HG02885 (cell line): ENCODE data around the gene PLA2G6.
A peak's percentile ranks its signal among the peaks of the same experiment; 100 is the strongest.

Experiments used
- ATAC-seq: cut with Tn5 transposase; IDR thresholded peaks from one replicate; pipeline ENCODE4 v1.9.1; 2021; ENCODE audit warnings: mild to moderate bottlenecking; ENCODE audit not compliant: unreplicated experiment, poor library complexity

PLA2G6 gene

DNA sequence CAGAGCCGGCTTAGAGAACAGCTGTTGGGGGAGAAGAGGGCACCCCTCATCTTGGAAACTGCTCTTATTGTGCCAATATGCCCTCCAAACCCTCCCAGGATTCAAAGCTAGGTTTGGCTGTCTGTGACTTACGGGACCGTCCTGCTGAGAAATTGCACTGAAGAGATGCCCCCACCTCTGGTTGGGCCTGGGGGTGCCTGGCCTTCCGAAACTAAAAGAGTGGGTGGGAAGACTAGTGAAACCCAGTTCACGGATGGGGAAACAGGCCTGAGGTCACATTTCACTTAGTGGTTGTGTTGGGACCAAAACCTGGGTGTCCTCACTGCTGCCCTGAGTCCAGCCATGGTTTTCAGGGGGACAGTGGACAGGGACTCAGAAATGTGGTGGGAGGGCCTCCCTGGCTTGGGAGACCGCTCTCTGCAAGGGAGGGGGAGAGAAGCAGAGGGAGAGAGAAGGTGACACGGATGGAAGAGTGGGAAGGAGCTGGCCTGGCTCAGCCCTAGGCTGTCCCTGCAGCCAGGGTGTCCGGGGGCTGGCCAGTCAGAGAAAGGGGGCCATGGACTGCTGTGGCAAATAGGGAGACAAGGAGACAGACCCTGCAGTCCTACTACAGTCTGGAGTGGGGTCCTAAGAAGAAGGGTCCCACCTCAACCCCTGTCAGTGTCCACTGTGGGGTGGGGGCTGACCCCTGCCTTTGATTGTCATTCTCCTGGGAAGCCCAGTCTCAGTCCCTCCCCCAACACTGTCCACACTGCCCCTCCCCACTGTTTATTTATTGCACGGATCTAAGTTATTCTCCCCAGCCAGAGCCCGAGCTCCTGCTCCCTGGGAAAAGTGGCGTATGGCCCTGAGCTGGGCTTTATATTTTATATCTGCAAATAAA lies 33.8 kb upstream of the PLA2G6 start:
- no peak for ATAC-seq

DNA sequence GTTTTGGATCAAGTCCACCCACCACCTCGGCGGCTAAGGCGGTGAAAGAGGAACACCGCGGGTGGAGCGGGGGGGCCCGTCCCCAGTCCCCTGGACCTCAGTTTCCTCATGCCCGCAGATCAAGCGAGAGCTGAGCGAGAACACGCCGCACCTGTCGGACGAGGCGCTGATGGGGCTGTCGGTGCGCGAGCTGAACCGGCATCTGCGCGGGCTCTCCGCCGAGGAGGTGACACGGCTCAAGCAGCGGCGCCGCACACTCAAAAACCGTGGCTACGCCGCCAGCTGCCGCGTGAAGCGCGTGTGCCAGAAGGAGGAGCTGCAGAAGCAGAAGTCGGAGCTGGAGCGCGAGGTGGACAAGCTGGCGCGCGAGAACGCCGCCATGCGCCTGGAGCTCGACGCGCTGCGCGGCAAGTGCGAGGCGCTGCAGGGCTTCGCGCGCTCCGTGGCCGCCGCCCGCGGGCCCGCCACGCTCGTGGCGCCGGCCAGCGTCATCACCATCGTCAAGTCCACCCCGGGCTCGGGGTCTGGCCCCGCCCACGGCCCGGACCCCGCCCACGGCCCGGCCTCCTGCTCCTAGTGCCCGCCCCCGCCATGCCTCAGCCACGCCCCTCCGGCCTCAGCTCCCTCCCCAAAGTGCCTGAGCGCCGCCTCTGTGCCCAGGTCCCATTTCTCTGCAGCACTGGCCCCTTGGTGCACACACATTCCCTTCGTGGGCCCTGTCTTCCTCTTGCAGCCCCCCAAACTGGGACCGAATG lies 32.8 kb upstream of the PLA2G6 start:
- ATAC-seq, result peak; percentile 61

DNA sequence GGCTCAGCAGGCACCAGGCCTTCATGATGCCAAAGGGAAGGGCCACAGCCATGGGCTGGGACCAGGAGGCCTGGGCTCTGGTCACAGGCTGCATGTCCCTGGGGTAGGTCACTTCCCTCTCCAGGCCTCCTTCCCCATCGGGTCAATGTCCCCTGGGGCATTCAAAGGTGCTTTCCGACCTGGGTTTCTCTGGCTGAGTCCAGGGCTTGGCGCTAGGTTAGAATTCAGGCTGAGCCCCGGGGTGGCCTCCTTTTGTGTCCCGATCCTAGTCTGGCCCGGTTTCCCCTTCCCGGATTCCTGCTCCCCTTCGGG lies 32.3 kb upstream of the PLA2G6 start:
- no peak for ATAC-seq

DNA sequence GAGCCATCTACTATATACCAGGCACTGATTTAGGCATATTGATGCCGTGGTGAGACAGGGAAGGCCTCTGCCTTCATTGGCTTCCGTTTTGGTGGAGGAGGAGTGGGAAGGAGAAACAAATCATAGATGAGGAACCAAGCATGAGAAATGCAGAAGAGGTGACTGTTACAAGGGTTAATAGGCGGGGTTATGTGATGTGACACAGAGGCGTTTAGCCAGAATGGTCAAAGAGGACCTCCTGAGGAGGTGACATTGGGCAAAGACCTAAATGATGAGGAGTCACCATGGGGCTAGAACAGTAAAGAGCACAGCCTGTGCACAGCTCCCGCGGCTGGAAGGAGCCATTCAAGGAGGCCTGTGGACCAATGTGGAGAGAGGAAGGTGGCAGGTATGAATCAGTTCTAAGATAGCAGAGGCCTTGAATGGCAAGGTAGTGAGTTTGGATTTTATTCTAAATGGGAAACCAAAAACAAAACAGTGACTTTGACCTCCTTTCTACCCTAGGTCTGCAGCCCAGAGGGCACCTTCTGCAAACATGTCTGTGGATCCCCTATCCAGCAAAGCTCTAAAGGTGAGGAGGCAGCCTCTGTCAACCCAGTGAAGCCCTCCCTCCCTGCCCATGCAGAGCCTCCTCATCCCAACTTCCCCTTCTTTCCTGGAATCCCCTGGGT lies 31.8 kb upstream of the PLA2G6 start:
- no peak for ATAC-seq

DNA sequence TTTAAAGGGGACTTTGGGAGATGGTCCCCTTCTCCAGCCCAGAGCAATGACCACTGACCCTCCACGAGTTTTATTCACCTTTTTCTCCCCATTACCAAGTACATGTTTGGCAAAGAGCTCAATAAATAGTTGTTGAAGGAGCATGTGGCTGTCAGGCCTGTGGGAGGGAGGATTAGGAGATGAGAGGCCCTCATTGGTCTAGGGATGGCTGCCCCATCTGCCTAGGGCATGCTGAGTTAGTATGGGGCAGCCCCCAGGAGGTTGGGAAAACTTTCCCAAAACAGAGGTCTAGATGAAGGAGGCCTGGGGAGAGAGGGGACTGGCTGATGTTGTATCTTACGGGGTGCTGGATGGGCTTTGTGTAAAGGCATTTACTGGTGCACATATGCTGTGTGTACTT lies 30.8 kb upstream of the PLA2G6 start:
- ATAC-seq, result no peak

DNA sequence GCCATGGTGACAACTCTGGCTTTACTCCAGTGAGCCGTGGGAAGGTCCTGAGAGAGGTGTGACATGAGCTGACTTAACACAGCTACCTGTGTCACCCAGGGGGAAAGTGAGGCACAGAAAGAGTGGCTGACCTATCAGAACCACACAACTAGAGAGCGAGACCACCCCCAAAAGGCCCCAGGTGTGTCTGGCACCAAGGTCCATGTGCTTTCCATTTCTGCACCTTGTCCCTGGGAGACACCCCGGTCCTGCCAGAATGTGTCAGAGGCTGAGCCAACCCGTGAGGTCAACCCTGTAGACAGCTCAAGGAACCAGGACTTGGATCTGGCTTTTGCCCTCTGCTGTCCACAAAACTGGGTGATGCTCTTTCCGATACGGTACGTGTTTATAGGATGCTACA lies 29.9 kb upstream of the PLA2G6 start:
- no peak for ATAC-seq

DNA sequence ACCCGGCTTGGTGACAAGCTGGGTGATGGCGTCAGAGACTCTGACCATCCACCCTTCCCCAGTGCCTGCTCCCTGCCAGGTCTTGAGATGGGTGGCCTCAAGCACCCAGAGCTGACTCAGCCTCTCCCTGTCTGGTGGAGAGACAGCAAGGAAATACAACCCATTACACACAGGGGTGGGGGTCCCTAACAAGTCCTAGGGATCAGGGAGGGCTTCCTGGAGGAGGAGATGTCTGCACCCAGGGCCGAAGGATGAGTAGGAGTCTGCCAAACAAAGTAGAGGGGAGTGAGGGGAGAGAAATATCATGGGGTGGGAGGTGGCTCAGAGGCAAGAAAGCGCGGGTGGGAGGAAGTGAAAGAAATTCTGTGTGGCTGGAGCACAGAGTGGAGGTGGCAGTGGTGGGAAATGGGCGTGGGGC lies 26.9 kb upstream of the PLA2G6 start:
- no peak for ATAC-seq

DNA sequence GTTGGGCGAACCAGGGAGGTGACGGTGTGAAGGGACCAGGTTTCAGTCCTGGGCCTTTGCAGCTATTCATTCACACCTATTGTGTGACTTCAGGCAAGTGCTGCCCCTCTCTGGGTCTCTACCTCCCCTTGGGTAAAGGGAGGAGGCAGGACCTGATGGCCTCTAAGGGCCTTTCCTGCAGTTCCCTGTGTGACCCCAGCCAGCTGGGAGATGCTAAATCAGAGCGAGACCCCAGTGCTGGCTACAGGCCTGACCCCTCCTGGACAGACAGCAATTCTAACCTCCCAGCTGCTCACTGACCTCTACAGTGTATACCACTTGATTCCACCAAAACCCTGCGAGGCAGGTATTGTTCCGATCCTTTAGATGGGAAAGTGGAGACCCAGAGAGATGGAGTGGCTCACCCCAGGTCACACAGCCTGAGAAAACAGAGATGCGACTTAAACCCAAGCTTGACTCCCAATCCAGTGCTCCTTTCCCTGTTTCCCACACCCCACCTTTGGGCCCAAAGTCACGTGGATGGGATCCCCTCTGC lies 26.3 kb upstream of the PLA2G6 start:
- no peak for ATAC-seq

DNA sequence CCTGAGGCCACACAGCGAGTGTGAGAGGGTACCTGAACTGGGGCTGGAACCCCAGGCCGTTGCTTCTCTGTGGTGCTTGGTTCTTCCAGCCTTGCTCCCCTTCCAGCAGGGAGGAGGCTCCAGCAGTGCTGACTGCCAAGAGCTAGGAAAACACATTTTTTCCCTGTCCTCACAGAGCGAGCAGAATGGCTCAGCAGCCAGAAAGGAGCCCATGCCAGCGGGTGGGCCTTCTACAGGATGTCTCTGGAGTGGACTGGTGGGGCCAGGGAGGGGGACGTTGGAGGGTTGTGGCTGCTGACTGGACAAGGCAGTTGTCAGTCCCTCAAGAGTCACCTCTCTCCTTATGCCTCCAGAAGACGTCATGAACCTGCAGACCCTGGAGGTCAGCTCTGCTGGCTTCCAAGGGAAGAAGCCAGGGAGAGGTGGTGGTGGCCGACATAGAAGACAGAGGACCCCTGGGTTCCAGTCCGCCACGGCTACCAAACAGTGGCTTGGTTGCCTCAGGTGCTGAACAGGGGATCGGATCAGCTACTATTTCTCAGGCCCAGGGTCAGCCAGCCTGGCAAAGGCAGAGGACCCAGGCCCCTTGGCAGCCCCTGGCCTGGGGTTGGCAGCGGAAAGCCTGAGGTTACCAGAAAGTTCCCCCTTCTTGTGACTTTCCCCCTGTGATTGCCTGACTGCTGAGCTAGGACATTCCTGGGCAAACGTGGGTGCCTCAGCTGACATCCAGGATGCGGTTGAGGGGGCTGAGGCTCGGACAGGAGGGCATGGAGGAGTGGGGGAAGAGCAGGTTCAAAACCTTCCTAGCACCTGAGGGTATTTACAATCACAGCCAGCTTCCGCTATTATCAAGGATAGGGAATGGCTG lies 23.9 kb upstream of the PLA2G6 start:
- ATAC-seq, result no peak

DNA sequence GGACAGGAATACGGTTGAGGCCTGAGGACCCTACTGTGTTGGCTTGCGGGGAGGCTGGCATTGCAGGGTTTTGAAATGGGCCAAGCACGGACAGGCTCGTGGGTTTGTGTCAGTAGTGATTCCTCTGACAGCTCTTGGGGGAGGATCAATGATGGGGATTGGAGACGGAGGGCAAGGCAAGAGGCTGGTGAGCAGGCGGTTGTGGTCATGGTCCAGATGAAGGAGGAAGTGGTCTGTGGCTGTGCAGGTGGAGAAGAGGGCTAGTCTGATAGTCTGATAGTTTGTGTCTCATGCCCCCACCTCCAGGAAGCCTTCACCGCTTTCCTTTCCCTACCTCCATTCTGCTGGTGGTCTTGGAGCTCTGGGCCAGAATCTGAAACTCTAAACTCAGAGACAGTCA lies 23.2 kb upstream of the PLA2G6 start:
- ATAC-seq, result no peak

DNA sequence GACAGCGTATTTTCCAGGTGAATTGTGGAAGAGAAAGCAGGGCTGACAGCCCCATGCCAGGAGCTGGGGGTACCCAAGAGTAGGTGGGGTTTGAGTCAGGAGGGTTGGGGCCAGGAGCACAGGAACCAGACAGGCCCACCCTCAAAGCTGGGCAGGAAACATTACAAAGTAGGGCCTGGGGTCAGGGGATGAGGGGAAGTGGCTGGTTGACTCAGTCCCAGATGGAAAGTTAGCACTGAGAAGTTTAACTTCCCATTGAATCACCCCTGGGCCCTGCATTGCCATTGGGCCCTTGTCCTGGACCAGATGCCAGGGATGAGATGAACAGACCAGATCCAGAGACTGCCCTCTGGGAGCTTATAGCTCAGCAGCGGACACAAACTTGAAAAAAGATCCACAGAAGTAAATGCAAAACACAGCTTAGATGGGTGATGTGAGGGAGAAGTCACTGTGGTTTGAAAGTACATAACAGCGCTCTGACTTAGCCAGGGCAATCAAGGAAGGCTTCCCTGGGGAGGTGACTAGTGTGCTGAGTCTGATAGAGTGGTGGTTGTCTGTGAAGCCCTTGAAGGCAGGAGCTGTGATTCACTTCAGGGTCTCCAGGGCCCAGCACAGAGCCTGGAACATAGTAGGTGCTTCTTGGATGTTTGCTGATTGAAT lies 22.4 kb upstream of the PLA2G6 start:
- no peak for ATAC-seq

DNA sequence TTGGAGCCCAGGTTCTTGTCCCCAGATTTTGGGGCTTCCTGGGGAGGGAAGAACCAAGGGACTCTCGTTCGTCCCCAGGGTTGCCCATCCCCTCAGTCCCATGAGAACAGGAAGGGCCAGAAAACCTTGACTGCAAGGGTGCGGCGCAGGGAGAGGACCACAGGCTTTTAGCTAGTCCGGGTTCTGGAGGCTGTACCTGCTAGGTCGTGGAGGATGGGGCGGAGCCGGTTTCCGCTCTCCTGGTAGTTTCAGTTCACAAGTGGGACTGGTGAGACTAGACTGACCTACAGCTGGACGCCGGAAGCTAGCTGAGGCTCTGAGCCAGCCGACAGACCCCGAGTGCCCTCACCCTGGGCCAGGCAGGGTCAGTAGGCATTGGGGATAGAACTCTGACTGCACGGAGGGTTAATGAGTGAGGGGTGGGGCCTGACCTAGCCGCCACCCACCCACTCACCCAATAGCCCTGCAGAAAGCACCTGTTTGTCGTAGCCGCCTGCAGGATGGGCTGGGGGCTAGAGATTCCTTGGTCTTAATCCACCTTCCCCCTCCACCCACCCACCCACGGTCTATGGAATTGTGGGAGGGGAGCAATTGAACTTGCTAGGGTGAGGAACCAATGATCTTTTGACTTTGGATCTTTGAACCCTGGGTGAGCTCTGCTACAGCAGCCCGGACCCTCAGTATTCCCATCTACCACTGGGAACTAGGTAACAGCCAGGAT lies 21.6 kb upstream of the PLA2G6 start:
- no peak for ATAC-seq

DNA sequence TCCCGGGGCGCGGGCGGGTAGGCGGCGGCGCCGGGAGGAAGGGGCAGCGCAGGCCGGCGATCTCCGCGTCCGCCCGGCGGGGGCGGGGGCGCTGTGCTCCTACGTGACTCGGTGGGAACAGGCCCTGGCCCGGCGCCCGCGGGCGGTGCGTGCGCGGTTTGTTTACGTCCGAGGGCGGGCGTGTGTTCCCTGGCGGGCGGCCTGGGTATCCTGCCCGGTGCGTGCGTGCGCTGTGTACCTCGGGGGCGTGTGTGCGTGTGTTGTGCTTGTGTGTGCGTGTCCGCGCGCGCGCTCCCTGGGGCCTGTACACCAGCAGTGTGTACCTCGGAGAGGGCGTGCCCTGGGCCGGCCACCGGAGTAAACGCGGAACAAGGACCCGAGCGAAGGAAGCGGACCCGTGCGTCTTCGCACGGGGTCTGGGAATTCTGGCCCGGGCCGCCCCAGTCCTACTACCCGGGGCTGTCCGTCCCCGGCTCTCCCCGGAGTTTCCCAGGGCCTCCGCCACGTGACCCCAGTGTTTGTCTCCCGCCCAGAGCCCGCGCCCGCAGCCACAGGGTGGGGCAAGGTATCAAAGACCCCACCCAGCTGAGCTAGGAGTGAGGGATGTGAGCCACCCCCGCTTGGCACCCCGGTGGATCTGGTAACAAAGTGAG lies 20.9 kb upstream of the PLA2G6 start:
- peak; percentile 22 for ATAC-seq

DNA sequence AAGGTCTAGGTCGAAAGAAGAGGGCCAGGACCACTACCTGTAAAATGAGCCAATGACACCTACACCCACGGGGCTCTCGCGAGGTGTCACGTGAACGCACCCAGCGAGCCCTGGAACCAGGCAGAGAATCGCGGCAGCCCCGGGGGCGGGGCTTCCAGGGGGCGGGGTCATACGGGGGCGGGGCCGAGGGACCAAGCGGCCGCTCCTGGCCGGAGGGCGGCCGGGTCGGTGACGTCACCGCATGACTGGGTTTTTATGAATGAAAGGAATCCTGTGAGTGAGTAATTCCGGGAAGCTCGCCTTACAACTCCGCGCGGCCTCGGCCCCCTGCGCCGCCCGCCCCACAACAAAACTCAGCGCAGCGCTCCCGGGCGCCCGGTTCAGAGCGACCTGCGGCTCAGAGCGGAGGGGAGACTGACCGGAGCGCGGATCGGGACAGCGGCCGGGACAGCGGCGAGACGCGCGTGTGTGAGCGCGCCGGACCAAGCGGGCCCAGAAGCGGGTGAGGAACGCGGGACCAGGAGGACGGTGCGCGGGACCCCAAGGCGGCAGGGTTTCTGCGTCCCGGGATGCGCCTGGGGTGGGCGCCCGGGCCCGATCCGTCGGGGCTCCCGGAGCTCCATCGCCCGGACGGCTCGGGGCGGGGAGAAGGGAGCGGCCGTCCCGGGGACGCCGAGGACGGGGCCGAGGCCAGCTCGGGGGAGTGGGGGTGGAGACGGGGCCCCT lies 20.2 kb upstream of the PLA2G6 start, which contains the start of gene MAFF:
Gene MAFF (plus strand): TSS at position 284 of the 726 bp plus-strand sequence. CDS start 11,860 bp downstream, outside the sequence.
- ATAC-seq, result peak; percentile 57

DNA sequence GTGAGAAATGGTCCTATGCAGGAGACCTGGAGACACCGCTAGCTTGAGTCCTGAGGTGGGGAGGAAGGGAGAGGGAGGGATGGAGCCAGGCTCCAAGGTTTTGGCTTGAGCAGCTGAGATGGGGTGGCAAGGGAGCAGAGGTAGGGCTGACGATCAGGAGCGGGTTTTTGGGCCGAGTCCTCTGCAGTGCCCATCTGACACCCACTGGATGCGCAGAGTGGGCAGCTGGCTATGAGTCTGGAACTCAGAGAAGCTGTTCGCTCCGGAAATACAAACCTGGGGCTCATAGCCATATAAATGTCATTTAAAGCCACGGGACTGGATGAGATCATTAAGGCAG lies 19.7 kb upstream of the PLA2G6 start:
- ATAC-seq, result peak; percentile 4

DNA sequence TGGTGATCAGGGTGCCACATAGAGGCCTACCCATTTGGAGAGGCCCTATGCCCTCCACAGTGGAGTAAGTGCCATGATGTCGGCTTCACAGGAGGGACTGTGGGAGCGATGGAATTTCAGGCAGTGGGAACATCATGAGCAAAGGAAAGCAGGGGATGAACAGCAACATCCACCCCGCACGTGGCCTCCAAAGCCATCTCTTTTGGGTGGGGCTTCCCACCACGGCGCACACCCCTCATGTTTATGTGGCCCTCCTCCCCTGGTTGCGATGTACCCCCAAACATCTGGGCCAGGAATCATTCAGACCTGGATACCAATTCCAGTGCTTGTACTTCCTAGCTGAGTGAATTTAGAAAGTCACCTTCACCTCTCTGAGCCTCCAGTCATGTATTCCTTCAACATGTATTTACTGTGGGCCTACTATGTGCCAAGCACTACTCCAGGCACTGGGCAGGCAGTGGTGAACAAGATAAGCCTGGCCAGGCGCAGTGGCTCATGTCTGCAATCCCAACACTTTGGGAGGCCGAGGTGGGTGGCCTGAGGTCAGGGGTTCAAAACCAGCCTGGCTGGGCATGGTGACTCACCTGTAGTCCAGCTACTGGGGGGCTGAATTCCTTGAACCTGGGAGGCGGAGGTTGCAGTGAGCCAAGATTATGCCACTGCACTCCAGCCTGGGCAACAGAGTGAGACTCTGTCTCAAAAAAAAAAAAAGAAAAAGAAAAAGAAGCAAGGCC lies 18.4 kb upstream of the PLA2G6 start:
- ATAC-seq, result no peak

DNA sequence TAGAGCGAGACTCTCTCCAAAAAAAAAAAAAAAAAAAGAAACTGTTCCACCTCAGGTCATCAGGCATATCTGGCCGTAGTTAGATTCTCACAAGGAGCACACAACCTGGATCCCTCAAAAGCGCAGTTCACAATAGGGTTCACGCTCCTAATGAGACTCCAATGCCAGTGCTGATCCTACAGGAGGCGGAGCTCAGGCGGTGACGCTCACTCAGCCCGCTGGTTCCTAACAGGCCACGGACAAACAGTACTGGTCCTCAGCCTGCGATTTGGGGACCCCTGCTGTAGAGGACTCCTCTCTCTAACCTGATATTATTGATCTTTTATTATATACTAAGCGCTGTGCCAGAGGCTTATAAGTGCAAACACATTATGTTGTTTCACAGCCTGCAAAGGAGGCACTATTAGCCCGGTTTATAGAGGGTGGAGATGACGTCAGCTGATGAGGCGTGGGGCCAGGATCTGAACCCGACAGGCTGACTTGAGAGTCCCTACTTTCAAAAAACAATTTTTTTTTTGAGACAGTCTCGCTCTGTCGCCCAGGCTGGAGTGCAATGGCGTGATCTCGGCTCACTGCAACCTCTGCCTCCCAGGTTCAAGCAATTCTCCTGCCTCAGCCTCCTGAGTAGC lies 15.3 kb upstream of the PLA2G6 start:
- ATAC-seq, result no peak
